GM12874 (cell line): Measurements from ENCODE around the gene LKAAEAR1.

Experiments
- TF ChIP-seq, protein P1 (sequence below): IDR thresholded peaks from 2 replicates; pipeline ENCODE4 v1.5.1; 2011; ENCODE audit warnings: low read depth, mild to moderate bottlenecking, control low read depth, low read length, moderate library complexity; ENCODE audit not compliant: insufficient read depth

LKAAEAR1 gene

GRCh38 chr20:64112691-64113443 is 28.7 kb upstream of the LKAAEAR1 start:
- TF ChIP-seq, protein P1, sequence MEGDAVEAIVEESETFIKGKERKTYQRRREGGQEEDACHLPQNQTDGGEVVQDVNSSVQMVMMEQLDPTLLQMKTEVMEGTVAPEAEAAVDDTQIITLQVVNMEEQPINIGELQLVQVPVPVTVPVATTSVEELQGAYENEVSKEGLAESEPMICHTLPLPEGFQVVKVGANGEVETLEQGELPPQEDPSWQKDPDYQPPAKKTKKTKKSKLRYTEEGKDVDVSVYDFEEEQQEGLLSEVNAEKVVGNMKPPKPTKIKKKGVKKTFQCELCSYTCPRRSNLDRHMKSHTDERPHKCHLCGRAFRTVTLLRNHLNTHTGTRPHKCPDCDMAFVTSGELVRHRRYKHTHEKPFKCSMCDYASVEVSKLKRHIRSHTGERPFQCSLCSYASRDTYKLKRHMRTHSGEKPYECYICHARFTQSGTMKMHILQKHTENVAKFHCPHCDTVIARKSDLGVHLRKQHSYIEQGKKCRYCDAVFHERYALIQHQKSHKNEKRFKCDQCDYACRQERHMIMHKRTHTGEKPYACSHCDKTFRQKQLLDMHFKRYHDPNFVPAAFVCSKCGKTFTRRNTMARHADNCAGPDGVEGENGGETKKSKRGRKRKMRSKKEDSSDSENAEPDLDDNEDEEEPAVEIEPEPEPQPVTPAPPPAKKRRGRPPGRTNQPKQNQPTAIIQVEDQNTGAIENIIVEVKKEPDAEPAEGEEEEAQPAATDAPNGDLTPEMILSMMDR: no peak

GRCh38 chr20:64111841-64112641 is 27.8 kb upstream of the LKAAEAR1 start:
- TF ChIP-seq, protein P1: no peak

DNA sequence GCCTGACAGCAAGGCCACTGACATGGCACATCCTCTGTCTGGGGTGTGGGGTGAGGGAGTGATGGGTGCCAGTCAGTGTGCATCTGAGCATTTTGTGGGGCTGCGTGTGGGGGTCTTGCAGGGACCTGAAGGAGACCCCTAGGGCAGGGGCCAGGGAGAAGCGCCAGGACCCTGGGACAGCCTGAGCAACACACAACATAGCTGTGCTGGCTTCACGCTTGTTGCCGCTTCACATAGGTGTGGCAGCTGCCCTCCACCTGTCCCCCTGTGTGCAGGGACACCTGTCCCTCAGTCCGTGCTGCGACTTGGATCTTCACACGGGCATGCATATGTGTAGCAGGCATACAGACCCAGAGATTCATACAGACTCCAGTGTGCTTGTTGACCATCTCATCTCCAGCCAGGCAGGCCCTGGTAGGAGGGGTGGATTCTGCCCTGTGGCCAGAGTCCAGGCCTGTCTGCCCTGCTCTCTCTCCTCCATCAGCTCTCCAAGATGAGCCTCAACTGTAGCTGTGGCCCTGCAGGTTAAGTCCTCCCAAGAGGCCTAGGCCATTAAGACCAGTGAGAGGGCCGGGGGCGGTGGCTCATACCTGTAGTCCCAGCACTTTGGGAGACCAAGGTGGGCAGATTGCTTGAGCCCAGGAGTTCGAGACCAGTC is 26.3 kb upstream of the LKAAEAR1 start:
- TF ChIP-seq, protein P1: no peak

GRCh38 chr20:64109831-64110391 is 25.7 kb upstream of the LKAAEAR1 start:
- TF ChIP-seq, protein P1: no peak

DNA sequence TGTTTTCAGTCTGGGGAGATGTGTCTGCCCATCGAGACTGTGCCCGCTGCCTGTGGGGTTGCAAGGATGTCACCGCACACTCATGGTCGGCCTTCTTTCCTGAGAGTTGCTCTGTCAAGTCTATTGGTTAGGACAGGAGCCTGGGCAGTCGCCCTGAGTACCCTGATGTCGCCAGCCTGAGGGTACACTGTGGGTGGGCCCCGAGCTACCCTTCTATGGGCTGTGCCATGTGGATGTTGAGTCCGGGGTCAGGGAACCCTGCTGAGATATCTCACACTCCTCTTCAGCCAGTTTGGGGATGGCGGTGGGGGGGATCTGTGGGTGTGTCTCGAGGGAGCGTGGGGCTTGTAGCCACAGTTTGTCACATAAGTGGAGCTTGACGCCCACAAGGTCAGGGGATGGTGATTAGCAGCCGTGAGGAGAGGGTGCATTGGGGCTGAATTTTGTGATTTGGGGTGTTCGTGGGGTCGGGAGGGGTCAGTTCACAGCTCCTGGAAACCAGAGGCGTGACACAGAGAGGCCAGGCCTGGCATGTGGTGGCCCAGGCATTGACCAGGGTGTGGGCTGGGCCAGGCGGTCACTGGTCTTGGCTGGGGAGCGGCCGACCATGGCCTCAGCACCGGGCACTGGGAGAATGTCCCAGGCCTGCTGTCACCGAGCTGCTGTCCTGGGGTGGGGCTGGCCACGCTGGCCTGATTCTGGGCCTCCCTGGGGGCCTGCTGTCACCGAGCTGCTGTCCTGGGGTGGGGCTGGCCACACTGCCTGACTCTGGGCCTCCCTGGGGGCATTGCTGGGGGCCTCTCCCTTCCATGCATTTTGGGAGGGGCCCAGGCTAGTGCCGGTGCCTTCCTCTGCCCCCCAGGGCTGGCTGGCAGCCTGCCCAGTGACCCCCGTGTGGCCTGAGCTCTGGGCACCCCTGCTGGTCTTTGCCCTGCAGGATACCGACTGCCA is 24.8 kb upstream of the LKAAEAR1 start:
- TF ChIP-seq, protein P1: no peak

GRCh38 chr20:64107736-64108457 is 23.7 kb upstream of the LKAAEAR1 start:
- TF ChIP-seq, protein P1: no peak
